ENCODE measurements around the gene MRPL19. TPM values are rescaled to one million over a fixed set of nuclear protein-coding genes. Genes with fewer than 3 reads are reported as not detected.

MRPL19 gene
- total RNA-seq, 1 experiment from 2014 or later, result 73.0 TPM

GRCh38 chr2:75634945-75635344 is 11.6 kb upstream of the MRPL19 start:
- H2BK12ac ChIP-seq (ENCODE audit: insufficient read length, low read depth, low read length), result no peak overlapping the region
- H3K27me3 Mint-ChIP-seq (ENCODE audit: low read depth), result peaks cover 10% of the 10 kb centered on the region
- H3K9ac ChIP-seq (ENCODE audit: extremely low read depth, insufficient read length, low read length), result no peak overlapping the region
- no peaks in the 10 kb centered on the region for H3K4me1 ChIP-seq (ENCODE audit: insufficient read depth, low read length)
- no peak overlapping the region for H3K27ac Mint-ChIP-seq
- H3K9me3 ChIP-seq (ENCODE audit: control insufficient read depth, low read depth, low read length), result no peaks in the 10 kb centered on the region
- TF ChIP-seq CTCF (conservative IDR thresholded peaks at IDR 0.05), result no peak
- H3K23ac ChIP-seq (ENCODE audit: insufficient read length, low read depth, low read length), result no peak overlapping the region
- H3K14ac ChIP-seq (ENCODE audit: insufficient read depth, low read length), result no peak overlapping the region
- H3K79me2 ChIP-seq (ENCODE audit: insufficient read depth, low read length), result no peaks in the 10 kb centered on the region; the same call in 1 of the 2 replicates
- H4K8ac ChIP-seq (replicated peaks; ENCODE audit: insufficient read length, low read depth, low read length), result no peak overlapping the region
- no peaks in the 10 kb centered on the region for H4K20me1 ChIP-seq (ENCODE audit: control insufficient read depth, insufficient read depth, insufficient read length)
- no peak overlapping the region for H3T11ph ChIP-seq (ENCODE audit: low read length)
- H2BK15ac ChIP-seq (ENCODE audit: low read depth, low read length), result no peak overlapping the region
- no peak overlapping the region for H2BK20ac ChIP-seq (ENCODE audit: low read depth, low read length, poor library complexity, severe bottlenecking)
- H4K91ac ChIP-seq (ENCODE audit: insufficient read length, low read depth, low read length), result no peak overlapping the region
- no peak overlapping the region for H3K27ac ChIP-seq (ENCODE audit: insufficient read length, low read depth, low read length)
- no peak for DNase-seq
- no peak overlapping the region for H3K18ac ChIP-seq (ENCODE audit: insufficient read length, low read depth, low read length)
- H3K23me2 ChIP-seq (ENCODE audit: insufficient read length, low read depth, low read length, poor library complexity, severe bottlenecking), result no peaks in the 10 kb centered on the region
- H4K5ac ChIP-seq (ENCODE audit: insufficient read length, low read depth, low read length), result no peak overlapping the region
- no peak overlapping the region for H3K4me3 Mint-ChIP-seq
- no peaks in the 10 kb centered on the region for H3K9me3 Mint-ChIP-seq
- H2BK5ac ChIP-seq (ENCODE audit: insufficient read length, low read length), result no peak overlapping the region
- no peaks in the 10 kb centered on the region for H3K79me1 ChIP-seq (ENCODE audit: insufficient read depth, low read depth, low read length, poor library complexity, severe bottlenecking)
- H3K4me1 Mint-ChIP-seq, result peaks cover 10 to 13% of the 10 kb centered on the region in 2 experiments
- no peak overlapping the region for H3K4ac ChIP-seq (ENCODE audit: low read depth, low read length)
- no peaks in the 10 kb centered on the region for H3K27me3 ChIP-seq (ENCODE audit: insufficient read depth, low read length)
- H3K36me3 Mint-ChIP-seq (ENCODE audit: insufficient read depth in 1 of 3, low read depth in 3 of 3), result no peaks in the 10 kb centered on the region
- no peak overlapping the region for H2BK120ac ChIP-seq (ENCODE audit: low read depth, low read length, poor library complexity, severe bottlenecking)
- no peak overlapping the region for H2AFZ ChIP-seq (ENCODE audit: low read length)
- H3K56ac ChIP-seq (ENCODE audit: insufficient read length, low read depth, low read length), result no peak overlapping the region
- no CpG with 5 or more reads among the region's 1 CpG for WGBS (ENCODE audit: extremely low coverage, insufficient read length, low lambda C conversion rate)
- no peak overlapping the region for H2AK5ac ChIP-seq (ENCODE audit: insufficient read length, low read length)
- no peak overlapping the region for H3K4me2 ChIP-seq (ENCODE audit: insufficient read depth, insufficient read length, low read length)
